GM18519 (cell line): ENCODE measurements around the gene SMIM10L2A.
"Not testable (repeated sequence)": the region's sequence is repeated elsewhere in the genome, so short reads cannot be mapped to it uniquely, and the experiment has no call there.

Source experiments
- ATAC-seq: cut with Tn5 transposase; IDR thresholded peaks from one replicate; pipeline ENCODE4 v1.9.1; 2021; ENCODE audit warnings: mild to moderate bottlenecking, moderate library complexity; ENCODE audit not compliant: unreplicated experiment, low FRiP score

SMIM10L2A gene

DNA sequence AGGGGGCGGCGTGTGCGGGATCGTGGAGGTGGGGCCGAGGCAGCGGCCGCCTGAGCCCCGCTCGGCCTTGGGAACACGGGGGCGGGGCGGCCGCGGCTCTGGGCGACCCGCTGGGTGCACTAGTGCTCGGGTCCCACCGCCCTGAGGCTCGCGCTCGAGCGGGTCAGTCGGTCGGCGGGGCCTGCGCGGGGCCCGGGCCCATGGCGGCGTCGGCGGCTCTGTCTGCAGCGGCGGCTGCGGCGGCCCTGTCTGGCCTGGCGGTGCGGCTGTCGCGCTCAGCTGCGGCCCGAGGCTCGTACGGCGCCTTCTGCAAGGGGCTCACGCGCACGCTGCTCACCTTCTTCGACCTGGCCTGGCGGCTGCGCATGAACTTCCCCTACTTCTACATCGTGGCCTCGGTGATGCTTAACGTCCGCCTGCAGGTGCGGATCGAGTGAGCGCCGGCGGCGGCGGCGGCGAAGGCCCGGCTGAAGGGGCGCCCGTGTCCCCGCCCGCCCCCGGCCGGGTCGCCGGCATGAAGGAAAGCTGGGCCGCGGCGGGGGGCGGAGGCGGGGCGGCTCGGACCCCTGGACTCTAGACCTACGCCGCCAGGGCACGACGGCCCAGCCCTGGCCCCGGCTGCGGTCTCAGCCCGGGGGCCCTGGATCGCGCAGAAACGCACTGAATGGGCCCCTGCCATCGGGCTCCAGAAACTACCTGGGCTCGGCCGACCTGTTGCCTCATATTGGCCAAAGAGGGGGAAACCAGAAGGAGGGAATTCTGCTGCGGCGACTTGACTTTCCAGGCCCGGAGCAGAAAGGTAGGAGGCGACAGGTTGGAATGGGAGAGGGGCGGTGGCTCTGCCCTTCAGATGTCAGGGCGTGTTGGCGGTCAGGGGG, at the start of gene SMIM10L2A:
TSS of gene SMIM10L2A (plus strand) at position 13 of the 878 bp plus-strand sequence. CDS start at position 201, 188 bp downstream.
- ATAC-seq = peak; percentile 44

DNA sequence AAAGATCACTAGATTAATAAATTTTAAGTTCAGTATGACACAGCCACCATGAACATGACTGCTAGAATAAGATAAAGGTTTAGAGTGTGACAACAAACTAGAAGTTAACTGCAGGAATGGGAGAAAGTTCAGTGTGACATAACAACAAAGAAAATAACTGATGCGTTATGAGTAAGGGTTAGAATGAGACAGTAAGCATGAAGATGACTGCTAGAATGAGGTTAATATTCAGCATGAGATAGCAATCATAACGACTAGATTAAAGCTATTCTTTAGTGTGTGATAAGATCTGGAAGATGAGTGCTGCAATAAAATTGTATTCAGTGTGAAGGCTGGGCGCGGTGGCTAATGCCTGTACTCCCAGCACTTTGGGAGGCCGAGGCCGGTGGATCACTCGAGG, 48.4 kb upstream of the SMIM10L2A start:
- ATAC-seq = no peak

DNA sequence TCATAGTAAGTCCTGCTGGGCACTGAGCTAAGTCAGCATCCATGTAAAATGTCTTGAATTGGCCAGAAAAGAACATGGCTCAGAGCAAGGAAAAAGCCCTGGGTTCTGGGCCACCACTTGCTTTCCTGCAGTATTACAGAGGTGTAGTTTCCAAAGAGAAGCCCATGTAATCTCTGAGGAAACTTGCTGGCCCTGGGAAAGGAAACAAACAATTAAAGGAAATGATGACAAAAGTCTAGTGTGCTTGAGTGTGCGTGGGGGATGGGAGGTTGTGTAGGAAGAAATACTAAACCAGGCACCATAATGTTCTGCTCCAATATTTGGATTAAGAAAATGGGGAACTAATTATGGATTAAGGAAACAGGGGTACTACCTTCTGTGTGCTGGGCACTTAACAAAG, 39.5 kb upstream of the SMIM10L2A start:
- ATAC-seq = no peak

DNA sequence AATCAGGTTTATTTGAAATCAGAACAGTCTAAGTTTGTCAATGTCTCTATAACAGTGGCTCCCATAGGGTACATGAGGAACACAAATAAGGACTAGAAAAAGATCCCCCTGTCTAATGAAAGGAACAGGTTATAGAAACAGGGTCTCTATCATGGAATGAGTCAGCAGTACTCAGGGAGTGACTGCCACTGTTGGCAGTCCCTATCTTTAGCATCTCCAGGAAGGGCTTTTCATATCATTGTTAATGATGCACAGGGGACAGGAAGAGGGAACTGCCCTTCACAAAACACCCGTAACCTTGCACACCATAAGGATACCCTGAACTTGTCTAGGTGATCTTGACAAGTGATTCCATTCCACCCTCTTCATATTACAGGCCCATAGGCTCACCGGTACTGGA, 38.5 kb upstream of the SMIM10L2A start:
- no peak for ATAC-seq

DNA sequence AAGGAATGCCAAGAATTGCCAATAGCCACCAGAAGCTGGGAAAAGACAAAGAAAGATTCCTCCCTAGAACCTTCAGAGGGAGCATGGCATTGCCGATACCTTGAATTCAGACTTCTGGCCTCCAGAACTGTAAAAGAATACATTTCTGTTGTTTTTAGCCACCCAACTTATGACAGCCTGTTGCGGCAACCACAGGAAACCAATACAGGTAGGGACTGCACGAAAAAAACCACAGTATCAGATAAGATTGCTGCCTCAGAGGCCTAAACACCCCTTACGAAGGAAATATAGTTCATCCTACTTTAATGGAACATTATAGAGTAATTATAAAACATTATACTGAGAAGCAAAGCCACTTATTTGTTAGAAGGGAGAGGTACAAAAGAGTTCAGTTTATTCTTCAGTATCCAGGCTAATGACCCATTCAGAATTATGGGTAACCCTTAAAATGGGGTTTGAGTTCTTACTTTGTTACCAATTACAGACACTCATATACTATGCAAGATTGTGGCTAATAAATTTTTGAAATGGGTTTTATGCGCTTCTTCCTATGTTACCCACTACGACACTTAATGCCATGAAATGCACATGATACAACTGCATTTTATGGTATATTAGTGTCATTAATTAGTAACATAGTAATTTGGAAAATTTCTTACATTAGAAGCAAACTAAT, 37.4 kb upstream of the SMIM10L2A start:
- ATAC-seq = no peak

DNA sequence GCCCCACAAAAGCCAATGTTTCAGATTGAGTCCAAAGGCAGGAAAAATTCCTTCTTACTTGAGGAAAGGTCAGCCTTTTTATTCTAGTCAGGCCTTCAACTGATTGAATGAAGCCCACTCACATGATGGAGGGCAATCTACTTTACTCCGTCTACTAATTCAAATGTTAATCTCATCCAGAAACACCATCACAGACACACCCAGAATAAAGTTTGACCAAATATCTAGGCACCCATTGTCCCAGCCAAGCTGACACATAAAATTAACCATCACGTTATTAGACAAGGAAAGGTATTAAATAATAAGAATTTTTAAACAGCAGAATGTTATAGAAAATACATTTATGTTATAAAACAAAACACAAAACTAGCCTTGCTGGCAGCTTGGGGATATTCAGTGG, 32.9 kb upstream of the SMIM10L2A start:
- no peak for ATAC-seq

DNA sequence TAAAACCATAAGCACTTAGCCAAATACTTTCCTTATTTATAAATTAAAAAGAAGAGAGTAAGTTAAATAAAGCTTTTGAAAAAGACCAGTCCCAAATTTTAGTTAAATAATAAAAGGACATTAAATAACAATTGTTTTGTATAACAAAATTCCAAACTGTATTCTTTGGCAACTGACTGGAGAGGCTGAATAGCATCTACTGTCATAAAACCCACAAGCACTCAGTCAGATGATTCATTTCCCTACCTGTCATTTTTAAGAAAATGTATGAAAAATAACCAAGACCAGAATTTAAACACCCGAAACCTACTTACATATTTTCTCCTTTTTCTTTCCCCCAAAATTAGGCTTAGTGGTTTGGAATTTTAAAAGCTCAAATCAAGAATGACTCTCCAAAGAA, 32.5 kb upstream of the SMIM10L2A start:
- no peak for ATAC-seq

DNA sequence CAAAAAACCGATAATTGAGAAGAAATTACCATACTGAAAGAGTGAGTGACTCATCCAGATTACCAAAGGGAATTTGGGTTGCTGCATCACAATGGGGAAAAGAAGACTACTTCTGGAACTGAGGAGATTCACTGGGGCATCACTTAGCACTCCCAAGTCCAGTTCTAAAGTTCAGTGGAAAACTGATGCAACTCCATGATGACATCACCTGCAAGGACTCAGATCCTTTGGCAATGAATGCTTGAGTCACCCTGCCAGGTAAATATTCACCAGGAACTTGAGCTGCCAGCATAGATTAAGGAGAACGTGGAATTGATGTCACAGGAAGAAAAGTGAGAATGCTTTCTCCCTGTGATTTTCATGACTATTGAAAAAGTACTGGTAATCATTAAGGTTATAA, 32.0 kb upstream of the SMIM10L2A start:
- ATAC-seq = no peak

DNA sequence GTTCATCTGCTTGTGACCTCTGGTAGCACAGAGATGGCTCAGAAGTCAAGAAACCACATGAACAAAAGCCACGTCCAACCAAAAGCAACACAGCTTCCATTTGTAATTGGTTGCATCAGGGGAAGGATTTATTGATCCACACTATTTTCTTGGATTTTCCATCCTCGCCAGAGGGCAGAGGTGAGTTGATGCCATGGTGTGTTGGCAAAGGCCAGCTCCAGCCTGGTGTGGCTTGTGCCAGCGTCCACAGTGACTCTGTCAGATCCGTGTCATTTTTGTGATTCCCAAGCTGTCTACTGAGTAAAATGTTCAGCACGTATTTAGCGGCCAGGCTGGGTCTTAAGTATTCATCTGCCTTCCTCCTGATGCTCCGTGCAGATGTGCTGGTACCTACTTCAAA, 30.0 kb upstream of the SMIM10L2A start:
- ATAC-seq = no peak

DNA sequence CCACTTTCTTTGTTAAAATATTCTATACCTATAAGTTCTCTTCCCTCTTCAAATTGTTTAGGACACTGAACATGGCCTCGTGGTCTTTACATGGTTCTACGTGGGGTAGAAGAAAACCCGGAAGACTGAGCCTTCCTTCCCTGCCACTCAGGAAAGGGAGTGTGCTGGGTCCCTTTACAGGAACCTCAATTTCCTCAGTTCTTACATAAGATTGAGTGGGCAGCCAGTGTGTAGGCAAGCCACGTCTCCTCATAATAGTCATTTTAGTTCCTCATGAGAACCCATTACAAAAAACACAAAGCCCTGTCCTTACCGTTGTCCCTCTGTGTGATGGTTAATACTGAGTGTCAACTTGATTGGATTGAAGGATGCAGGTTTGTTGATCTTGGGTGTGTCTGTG, 28.7 kb upstream of the SMIM10L2A start:
- no peak for ATAC-seq

DNA sequence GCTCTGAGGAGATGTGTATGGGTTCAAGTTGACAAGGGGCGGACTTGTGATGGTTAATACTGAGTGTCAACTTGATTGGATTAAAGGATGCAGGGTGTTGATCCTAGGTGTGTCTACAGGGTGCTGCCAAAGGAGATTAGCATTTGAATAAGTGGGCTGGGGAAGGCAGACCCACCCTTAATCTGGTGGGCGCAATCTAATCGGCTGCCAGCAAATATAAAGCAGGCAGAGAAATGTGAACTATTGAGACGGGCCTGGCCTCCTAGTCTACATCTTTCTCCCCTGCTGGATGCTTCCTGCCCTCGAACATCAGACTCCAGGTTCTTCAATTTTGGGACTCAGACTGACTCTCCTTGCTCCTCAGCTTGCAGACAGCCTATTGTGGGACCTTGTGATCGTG, 26.7 kb upstream of the SMIM10L2A start:
- ATAC-seq = no peak

DNA sequence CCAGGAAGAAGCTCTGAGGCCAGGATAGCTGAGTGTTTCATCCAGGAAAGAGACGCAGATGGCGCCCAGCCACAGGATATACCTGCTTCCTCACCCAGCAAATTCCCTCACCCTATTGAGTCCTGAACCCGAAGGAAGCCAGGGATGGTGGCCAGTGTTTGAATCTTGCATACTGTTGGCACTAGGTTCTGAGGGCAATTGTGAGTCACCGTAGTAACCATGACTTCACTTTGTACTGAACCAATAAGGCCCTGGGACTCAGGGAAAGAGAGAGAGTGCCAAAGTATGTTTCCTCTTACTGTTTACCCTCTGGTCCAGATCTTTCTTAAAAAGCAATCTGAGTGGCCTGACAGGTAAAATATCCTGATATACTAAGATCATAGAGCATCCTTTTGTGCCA, 25.6 kb upstream of the SMIM10L2A start:
- no peak for ATAC-seq

DNA sequence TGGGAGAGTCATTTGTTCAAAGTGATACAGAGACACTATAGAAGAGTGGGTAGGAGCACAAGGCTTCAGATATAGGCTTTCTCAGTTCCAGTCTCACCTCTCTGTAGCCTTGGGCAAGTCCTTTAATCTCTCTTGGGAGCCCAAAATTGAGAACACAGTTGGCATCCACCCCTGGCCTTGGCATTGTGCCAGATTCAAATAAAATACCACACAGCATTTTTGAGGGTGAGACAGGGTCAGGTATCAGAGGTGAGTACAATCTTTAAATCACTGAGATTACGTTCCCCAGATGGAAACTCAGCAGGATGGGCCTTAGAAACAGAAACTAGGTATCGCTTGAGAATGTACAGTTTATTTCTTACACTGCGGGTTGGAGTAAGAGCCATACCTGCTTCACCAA, 25.2 kb upstream of the SMIM10L2A start:
- ATAC-seq = no peak

DNA sequence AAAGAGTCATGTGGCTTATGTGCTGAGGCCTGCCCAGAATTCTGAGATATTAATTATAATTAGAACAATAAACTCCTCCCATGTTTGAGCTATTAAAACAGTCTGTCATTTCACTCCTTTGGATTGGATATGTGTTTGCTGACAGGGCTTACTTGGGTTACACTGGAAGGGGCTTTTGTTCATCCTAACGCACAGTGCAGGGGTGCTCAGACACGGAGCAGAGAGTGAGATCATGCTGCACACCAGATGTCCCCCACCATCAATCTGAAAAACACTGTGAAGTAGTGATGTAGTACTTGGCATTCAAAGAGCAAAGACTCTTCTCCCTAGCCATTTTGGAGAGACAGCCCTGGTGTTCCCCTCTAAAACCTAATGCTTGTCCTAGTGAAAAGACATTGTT, 24.1 kb upstream of the SMIM10L2A start:
- no peak for ATAC-seq

DNA sequence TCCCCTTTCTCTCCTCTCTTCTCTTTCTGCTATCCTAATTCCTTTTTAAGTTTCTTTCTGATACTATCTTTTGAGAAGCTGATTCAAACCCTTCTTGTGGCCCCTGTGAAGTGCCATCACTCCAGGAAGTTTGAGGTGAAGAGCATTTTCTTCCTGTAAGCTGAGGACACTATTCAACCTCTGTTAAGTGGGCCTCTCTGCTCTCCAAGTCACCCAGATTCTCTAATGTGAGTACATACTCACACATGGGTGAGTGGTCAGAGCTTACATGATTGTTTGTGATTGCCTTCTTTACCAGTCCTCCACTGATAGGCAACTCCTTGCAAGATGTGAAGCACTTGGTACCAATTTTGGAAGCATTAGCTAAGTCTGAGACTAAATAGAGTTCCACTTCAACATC, 18.4 kb upstream of the SMIM10L2A start:
- ATAC-seq = no peak

DNA sequence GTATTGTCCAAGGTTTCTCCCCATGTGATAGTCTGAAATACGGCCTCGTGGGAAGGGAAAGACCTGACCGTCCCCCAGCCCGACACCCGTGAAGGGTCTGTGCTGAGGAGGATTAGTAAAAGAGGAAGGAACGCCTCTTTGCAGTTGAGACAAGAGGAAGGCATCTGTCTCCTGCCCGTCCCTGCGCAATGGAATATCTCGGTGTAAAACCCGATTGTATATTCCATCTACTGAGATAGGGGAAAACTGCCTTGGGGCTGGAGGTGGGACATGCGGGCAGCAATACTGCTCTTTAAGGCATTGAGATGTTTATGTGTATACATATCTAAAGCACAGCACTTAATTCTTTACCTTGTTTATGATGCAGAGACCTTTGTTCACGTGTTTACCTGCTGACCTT, 15.3 kb upstream of the SMIM10L2A start:
- not testable (repeated sequence) for ATAC-seq

DNA sequence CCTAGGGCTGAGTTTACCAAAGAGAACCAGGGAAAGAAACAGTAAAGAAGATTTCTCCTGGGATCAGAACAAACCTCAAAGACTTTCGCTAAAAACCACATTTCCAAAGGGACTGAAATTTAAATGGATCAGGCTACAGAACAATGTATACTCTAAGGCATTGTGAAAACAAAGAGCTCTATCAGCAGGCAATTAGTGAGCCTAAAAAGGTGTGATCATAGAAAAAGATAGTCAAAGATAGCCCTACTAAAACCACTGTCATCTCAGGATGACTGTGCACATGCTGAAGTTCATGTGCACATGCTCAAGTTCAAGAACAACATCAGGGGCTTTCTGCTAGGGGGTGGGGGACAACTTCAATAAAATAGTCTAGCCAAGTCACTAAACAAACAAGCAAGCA, 12.9 kb upstream of the SMIM10L2A start:
- peak; percentile 83 for ATAC-seq

DNA sequence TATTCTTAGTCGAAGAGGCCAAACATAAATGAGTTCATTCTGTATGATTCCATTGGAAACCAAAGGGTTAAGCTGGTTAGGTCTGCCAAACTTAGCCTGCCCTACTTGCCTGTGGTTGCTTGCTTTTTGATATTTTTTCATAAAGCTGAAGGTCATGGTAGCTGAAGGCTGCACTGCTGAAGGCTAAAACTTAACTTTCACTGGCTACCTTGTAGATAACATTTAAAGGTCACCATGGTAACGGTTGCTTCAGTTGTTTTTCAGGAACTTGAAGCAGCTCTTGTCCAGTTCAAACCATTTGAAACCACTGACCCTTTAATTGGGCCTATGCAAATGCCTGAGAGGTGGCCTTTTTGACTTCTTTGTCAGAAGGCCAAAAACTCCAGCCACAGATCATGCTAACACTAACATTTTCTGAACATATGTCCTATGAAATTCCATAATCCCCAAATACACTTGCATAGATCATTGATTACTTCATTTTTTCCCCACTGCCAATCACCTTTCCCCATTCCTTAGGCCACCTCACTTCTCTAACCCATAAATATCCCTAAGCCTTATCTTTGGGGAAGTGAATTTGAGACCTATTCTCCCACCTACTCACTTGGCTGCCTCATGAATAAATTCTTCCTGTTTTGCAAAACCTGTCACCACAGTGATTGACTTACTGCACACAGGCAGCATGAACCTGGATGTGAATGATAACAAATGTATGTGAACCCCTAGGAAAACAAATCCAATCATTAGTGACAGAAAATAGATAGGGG, 10.7 kb upstream of the SMIM10L2A start:
- no peak for ATAC-seq

DNA sequence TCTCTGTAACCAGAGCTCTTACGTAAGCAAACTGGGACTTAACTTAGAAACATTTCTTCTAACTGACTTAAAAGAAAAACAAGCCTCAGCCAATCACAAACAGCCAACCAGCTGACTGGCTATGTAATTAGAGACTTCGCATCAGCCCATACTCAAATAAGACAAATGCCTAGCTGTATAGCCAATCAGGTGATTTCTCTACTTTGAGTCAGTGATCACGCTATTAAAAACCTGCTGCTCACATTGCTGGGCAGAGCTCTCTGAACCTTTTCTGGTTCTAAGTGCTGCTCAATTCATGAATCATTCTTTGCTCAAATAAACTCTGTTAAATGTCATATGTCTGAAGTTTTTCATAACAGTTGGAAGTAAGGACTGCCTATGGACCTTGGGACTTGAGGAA, 9.9 kb upstream of the SMIM10L2A start:
- ATAC-seq = no peak

DNA sequence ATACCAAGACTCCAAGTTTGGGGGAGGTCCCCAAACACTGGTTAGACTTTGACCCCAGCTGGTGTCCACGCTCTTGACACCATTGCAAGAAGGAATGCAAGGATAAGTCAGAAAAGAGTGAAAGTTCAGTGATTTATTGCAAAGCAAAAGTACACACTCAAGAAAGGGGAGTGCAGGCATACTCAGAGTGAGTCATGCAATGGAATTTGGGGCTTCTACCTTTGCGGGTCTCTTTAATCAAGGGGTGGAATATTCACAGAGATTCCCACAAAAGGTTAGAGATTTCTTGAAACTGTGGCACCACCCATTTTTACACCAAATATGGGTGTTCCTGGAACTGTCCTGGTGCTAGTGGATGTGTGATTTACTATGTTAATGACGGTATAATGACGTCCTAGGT, 5.2 kb upstream of the SMIM10L2A start:
- no peak for ATAC-seq

DNA sequence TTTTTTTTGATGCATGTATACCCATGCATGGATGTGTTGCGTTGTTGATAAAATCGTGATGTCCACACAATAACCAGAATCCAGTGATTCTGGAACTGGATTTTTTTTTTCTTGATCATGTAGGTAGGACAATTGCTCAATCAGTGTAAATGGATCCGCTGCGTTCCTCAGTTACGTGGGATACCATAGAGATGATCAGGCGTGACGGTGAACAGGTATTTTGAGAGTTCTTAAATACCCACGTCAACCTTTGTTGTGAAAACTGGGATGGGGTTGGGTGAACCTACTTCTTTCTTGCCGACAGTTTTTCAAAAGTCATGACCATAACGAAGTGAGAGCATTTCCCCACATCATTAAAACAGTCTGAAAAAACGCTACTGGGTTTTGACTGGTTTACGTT, 913 bp upstream of the SMIM10L2A start:
- ATAC-seq = no peak
